Erythroblast (primary cell): ENCODE results near the gene GUCY2C.

Source experiments
- GATA1 ChIP-seq: IDR thresholded peaks from 2 replicates; pipeline ENCODE4 v1.6.1; 2011; ENCODE audit warnings: low read depth, mild to moderate bottlenecking, control low read depth, low read length, moderate library complexity
- POLR2A ChIP-seq: IDR thresholded peaks from 2 replicates; pipeline ENCODE4 v1.6.1; 2011; ENCODE audit warnings: mild to moderate bottlenecking, low read length

- TF ChIP-seq POLR2A (no peak), GATA1 (no peak)
Observed at GRCh38 chr12:14696265-14696741, at the start of gene GUCY2C.
